HepG2 (cell line): Measurements from ENCODE around the gene ABCC2. TPM values are rescaled to one million over a fixed set of nuclear protein-coding genes. Genes with fewer than 3 reads are reported as not detected.

Experiments
- CREM ChIP-seq, 2 experiments: sonication (generic) in 1 of 2; formaldehyde crosslinking in 1 of 2; IDR thresholded peaks; 2 replicates each; pipeline versions ENCODE4 v1.4.0 to v1.6.1; 2016 to 2020; ENCODE audit warnings: antibody characterized with exemption in 1 of 2, mild to moderate bottlenecking in 1 of 2, missing genetic modification reagents in 1 of 2
- ERF ChIP-seq: IDR thresholded peaks from 2 replicates; pipeline ENCODE4 v1.6.1; 2018; ENCODE audit warnings: missing biosample characterization, missing genetic modification reagents
- ESRRA ChIP-seq: sonication (generic); formaldehyde crosslinking; IDR thresholded peaks from 2 replicates; pipeline ENCODE4 v1.5.1; 2020; ENCODE audit warnings: mild to moderate bottlenecking, low read depth, missing genetic modification reagents
- FOXJ3 ChIP-seq: sonication (generic); formaldehyde crosslinking; IDR thresholded peaks from 2 replicates; pipeline ENCODE4 v1.4.0; 2020; ENCODE audit warnings: missing genetic modification reagents, mild to moderate bottlenecking, borderline replicate concordance
- LCORL ChIP-seq, 2 experiments: fragments of 450-650 bp in 1 of 2; sonication (generic) in 1 of 2; formaldehyde crosslinking in 1 of 2; IDR thresholded peaks; 2 replicates each; pipeline versions ENCODE4 v1.5.0 to v1.6.1; 2017 to 2020; ENCODE audit warnings: antibody characterized with exemption in 1 of 2, missing genetic modification reagents in 1 of 2
- MAFG ChIP-seq: sonication (generic); formaldehyde crosslinking; IDR thresholded peaks from 2 replicates; pipeline ENCODE4 v1.5.1; 2020; ENCODE audit warnings: mild to moderate bottlenecking, missing genetic modification reagents
- MATR3 ChIP-seq: sonication (generic); formaldehyde crosslinking; IDR thresholded peaks from 2 replicates; pipeline ENCODE4 v1.4.0; 2020; ENCODE audit warnings: missing genetic modification reagents
- MIXL1 ChIP-seq: IDR thresholded peaks from 2 replicates; pipeline ENCODE4 v1.6.1; 2016
- PCBP1 ChIP-seq: fragments of 200-400 bp; formaldehyde crosslinking; IDR thresholded peaks from 2 replicates; pipeline ENCODE4 v1.6.1; 2017; ENCODE audit warnings: mild to moderate bottlenecking, low read depth, low read length, borderline replicate concordance
- RBAK ChIP-seq: sonication (generic); formaldehyde crosslinking; IDR thresholded peaks from 2 replicates; pipeline ENCODE4 v1.5.1; 2020; ENCODE audit warnings: mild to moderate bottlenecking, missing genetic modification reagents
- RXRB ChIP-seq: IDR thresholded peaks from 2 replicates; pipeline ENCODE4 v1.6.1; 2016; ENCODE audit warnings: borderline replicate concordance, missing genetic modification reagents, missing compliant biosample characterization
- SMARCC2 ChIP-seq: fragments of 450-650 bp; IDR thresholded peaks from 2 replicates; pipeline ENCODE4 v1.6.1; 2017; ENCODE audit warnings: antibody characterized with exemption, mild to moderate bottlenecking
- SP2 ChIP-seq: sonication (generic); formaldehyde crosslinking; IDR thresholded peaks from 2 replicates; pipeline ENCODE4 v1.5.1; 2020; ENCODE audit warnings: mild to moderate bottlenecking, missing genetic modification reagents
- TARDBP ChIP-seq: sonication (generic); formaldehyde crosslinking; IDR thresholded peaks from 2 replicates; pipeline ENCODE4 v1.8.0; 2022; ENCODE audit warnings: mild to moderate bottlenecking, missing genetic modification reagents
- THRA ChIP-seq: sonication (generic); formaldehyde crosslinking; IDR thresholded peaks from 2 replicates; pipeline ENCODE4 v1.4.0; 2020; ENCODE audit warnings: missing genetic modification reagents, borderline replicate concordance
- ZNF44 ChIP-seq: sonication (generic); formaldehyde crosslinking; IDR thresholded peaks from 2 replicates; pipeline ENCODE4 v1.5.1; 2020; ENCODE audit warnings: mild to moderate bottlenecking, missing genetic modification reagents
- ZNF512 ChIP-seq: sonication (generic); formaldehyde crosslinking; IDR thresholded peaks from 2 replicates; pipeline ENCODE4 v1.4.0; 2020; ENCODE audit warnings: mild to moderate bottlenecking, missing genetic modification reagents
- ZNF577 ChIP-seq: sonication (generic); formaldehyde crosslinking; IDR thresholded peaks from 2 replicates; pipeline ENCODE4 v1.4.0; 2020; ENCODE audit warnings: mild to moderate bottlenecking, low read depth, missing genetic modification reagents, borderline replicate concordance
- ZSCAN30 ChIP-seq: sonication (generic); formaldehyde crosslinking; IDR thresholded peaks from 2 replicates; pipeline ENCODE4 v1.5.0; 2020; ENCODE audit warnings: mild to moderate bottlenecking, missing genetic modification reagents
- polyA plus RNA-seq, 8 experiments: library from polyadenylated mRNA; depleted of rRNA in 3 of 8; stranded (reverse) in 7 of 8; unstranded in 1 of 8; fragments of >200 nt; fragmentation: Illumina TruSeq in 4 of 8; extraction: Trizol in 4 of 8; gene quantifications; 2 replicates each; pipeline versions ENCODE4 v1.2.1 to v1.2.3, GENCODE V29; 2011 to 2016; ENCODE audit warnings: low read depth in 4 of 8, missing spikeins in 1 of 8, mixed read lengths in 1 of 8; ENCODE audit not compliant: insufficient read depth in 1 of 8
- total RNA-seq, 5 experiments: library from RNA; depleted of rRNA; stranded (reverse); fragments of >200 nt; fragmentation: Illumina TruSeq; extraction: Trizol; gene quantifications; 2 replicates each; pipeline ENCODE4 v1.2.3, GENCODE V29; 2016; ENCODE audit warnings: low read depth in 1 of 5
- TF ChIP-seq, protein P1 (sequence below): sonication (generic); formaldehyde crosslinking; IDR thresholded peaks from 2 replicates; pipeline ENCODE4 v1.5.0; 2020; ENCODE audit warnings: missing genetic modification reagents, mild to moderate bottlenecking, borderline replicate concordance
- TF ChIP-seq, protein P2 (sequence below): sonication (generic); formaldehyde crosslinking; IDR thresholded peaks from 2 replicates; pipeline ENCODE4 v1.4.0; 2020; ENCODE audit warnings: mild to moderate bottlenecking, missing genetic modification reagents
- TF ChIP-seq, protein P3 (sequence below): sonication (generic); formaldehyde crosslinking; IDR thresholded peaks from 2 replicates; pipeline ENCODE4 v1.8.1; 2023; ENCODE audit warnings: mild to moderate bottlenecking, moderate library complexity, missing genetic modification reagents
- TF ChIP-seq, protein P4 (sequence below): IDR thresholded peaks from 2 replicates; pipeline ENCODE4 v1.6.1; 2016
- TF ChIP-seq, protein P5 (sequence below): IDR thresholded peaks from 2 replicates; pipeline ENCODE4 v1.6.1; 2016; ENCODE audit warnings: control low read depth

The ABCC2 gene
- total and polyA plus RNA-seq, 2 of the 13 experiments (the other 11 are each of a cell fraction or from before 2014, with no cell fraction given) = 181 to 497 TPM

GRCh38 chr10:99770408-99771045, 11.9 kb upstream of the ABCC2 start (continued):
- TF ChIP-seq SP2 (CRISPR knock-in tag) (no peak), FOXJ3 (peak; percentile 48; the same call in 1 of the 2 replicates), MATR3 (CRISPR knock-in tag) (no peak), MAFG (CRISPR knock-in tag) (no peak), ZNF577 (CRISPR knock-in tag) (no peak), ESRRA (CRISPR knock-in tag) (no peak), ZNF512 (CRISPR knock-in tag) (no peak), THRA (CRISPR knock-in tag) (peak; percentile 12; the same call in 1 of the 2 replicates), SMARCC2 (no peak), RXRB (CRISPR knock-in tag) (peak; percentile 90), ZNF44 (CRISPR knock-in tag) (no peak), CREM (IDR thresholded peaks at IDR 0.05) (peak; percentile 69), CREM (CRISPR knock-in tag; IDR thresholded peaks at IDR 0.05) (no peak), MIXL1 (CRISPR knock-in tag) (peak; percentile 93), PCBP1 (no peak), ZSCAN30 (no peak), TARDBP (CRISPR knock-in tag) (peak; percentile 53; the same call in 1 of the 2 replicates), RBAK (CRISPR knock-in tag) (no peak), ERF (CRISPR knock-in tag) (no peak), LCORL (IDR thresholded peaks at IDR 0.05) (no peak), LCORL (CRISPR knock-in tag; IDR thresholded peaks at IDR 0.05) (no peak; the same call in 1 of the 2 replicates)
- TF ChIP-seq, protein P1, sequence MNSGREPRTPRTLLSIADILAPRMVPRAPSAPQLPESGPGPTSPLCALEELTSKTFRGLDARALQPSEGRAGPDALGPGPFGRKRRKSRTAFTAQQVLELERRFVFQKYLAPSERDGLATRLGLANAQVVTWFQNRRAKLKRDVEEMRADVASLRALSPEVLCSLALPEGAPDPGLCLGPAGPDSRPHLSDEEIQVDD = no peak
- TF ChIP-seq, protein P2, sequence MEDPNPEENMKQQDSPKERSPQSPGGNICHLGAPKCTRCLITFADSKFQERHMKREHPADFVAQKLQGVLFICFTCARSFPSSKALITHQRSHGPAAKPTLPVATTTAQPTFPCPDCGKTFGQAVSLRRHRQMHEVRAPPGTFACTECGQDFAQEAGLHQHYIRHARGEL (CRISPR knock-in tag) = no peak
- TF ChIP-seq, protein P3, sequence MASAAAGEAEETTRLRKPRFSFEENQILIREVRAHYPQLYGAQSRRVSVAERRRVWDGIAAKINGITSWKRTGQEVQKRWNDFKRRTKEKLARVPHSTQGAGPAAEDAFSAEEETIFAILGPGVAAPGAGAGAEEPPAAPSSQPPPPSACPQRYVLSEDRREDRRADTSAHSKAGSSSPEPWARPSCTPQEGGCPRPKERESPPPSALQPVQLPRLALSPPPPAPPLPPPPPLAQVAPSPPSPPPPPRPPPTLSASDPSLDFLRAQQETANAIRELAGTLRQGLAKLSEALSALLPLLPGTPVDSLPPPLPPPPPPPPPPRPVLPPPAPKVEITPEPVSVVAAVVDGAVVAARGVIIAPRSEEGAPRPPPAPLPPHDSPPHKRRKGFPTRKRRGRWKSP (CRISPR knock-in tag) = no peak
- TF ChIP-seq, protein P4, sequence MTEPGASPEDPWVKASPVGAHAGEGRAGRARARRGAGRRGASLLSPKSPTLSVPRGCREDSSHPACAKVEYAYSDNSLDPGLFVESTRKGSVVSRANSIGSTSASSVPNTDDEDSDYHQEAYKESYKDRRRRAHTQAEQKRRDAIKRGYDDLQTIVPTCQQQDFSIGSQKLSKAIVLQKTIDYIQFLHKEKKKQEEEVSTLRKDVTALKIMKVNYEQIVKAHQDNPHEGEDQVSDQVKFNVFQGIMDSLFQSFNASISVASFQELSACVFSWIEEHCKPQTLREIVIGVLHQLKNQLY (CRISPR knock-in tag) = no peak
- TF ChIP-seq, protein P5, sequence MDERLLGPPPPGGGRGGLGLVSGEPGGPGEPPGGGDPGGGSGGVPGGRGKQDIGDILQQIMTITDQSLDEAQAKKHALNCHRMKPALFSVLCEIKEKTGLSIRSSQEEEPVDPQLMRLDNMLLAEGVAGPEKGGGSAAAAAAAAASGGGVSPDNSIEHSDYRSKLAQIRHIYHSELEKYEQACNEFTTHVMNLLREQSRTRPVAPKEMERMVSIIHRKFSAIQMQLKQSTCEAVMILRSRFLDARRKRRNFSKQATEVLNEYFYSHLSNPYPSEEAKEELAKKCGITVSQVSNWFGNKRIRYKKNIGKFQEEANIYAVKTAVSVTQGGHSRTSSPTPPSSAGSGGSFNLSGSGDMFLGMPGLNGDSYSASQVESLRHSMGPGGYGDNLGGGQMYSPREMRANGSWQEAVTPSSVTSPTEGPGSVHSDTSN (CRISPR knock-in tag) = no peak
